PC-3 (cell line): Measurements from ENCODE around the gene SNCG. TPM values are rescaled to one million over a fixed set of nuclear protein-coding genes. Genes with fewer than 3 reads are reported as not detected.
A peak's percentile ranks its signal among the peaks of the same experiment; 100 is the strongest.

ENCODE experiments used
- ATAC-seq: fragments of 200-7000 bp; cut with Tn5 transposase; 2 replicates; pipeline ENCODE4 v1.9.1; 2020; ENCODE audit warnings: mild to moderate bottlenecking, moderate library complexity
- BruUV-seq: library from RNA; stranded (reverse); fragments of 400-500 nt; replicated peaks from 2 replicates; lab custom pipeline; 2021; lab: Mats Ljungman, UMichigan
- CTCF ChIA-PET: fragments of 300-600 bp; sonication (Branson Sonifier 250); formaldehyde crosslinking; loops from one replicate; lab custom pipeline; 2022; ENCODE audit warnings: antibody characterized with exemption; lab: Charles Lee
- POLR2A ChIA-PET: fragments of 300-600 bp; sonication (Branson Sonifier 250); formaldehyde crosslinking; loops from one replicate; lab custom pipeline; 2022; ENCODE audit warnings: antibody characterized with exemption; ENCODE audit not compliant: unreplicated experiment; lab: Charles Lee
- DNase-seq: peaks from one replicate; pipeline ENCODE4 v3.0.0-alpha.2; 2015
- H2AFZ ChIP-seq: fragments of 300-600 bp; sonication (generic); 2 replicates; pipeline ENCODE4 v1.6.0; 2016; ENCODE audit warnings: antibody characterized with exemption, low read length
- H3F3A ChIP-seq: fragments of 300-600 bp; sonication (generic); one replicate; pipeline ENCODE4 v1.6.0; 2017; ENCODE audit warnings: antibody characterized with exemption, low read length, control low read depth, mild to moderate bottlenecking; ENCODE audit not compliant: unreplicated experiment
- H3K27ac ChIP-seq: fragments of 300-600 bp; sonication (generic); 2 replicates; pipeline ENCODE4 v1.5.1; 2016; ENCODE audit warnings: mild to moderate bottlenecking, low read length
- H3K27me3 ChIP-seq: fragments of 300-600 bp; sonication (generic); 2 replicates; pipeline ENCODE4 v1.6.1; 2016; ENCODE audit warnings: low read length, mixed read lengths
- H3K36me3 ChIP-seq: fragments of 300-600 bp; sonication (generic); 2 replicates; pipeline ENCODE4 v1.6.1; 2016; ENCODE audit warnings: low read depth, mixed run types, low read length, mixed read lengths
- H3K4me1 ChIP-seq: fragments of 300-600 bp; sonication (generic); 2 replicates; pipeline ENCODE4 v1.5.1; 2016; ENCODE audit warnings: low read length; ENCODE audit not compliant: insufficient read depth
- H3K4me2 ChIP-seq: fragments of 300-600 bp; sonication (generic); 2 replicates; pipeline ENCODE4 v1.6.0; 2016; ENCODE audit warnings: low read length
- H3K4me3 ChIP-seq: fragments of 300-600 bp; sonication (generic); 2 replicates; pipeline ENCODE4 v1.5.1; 2016; ENCODE audit warnings: mild to moderate bottlenecking, low read length, mixed read lengths
- H3K79me2 ChIP-seq: fragments of 300-600 bp; sonication (generic); 2 replicates; pipeline ENCODE4 v1.6.1; 2017; ENCODE audit warnings: low read length, mixed read lengths
- H3K9ac ChIP-seq: fragments of 300-600 bp; sonication (generic); 2 replicates; pipeline ENCODE4 v1.6.0; 2016; ENCODE audit warnings: mild to moderate bottlenecking, low read length
- H3K9me2 ChIP-seq: fragments of 300-600 bp; sonication (generic); replicated peaks from 2 replicates; pipeline ENCODE4 v1.6.1; 2016; ENCODE audit warnings: mixed run types, low read length, mixed read lengths
- H3K9me3 ChIP-seq: fragments of 300-600 bp; sonication (generic); 2 replicates; pipeline ENCODE4 v1.6.1; 2016; ENCODE audit warnings: low read length, mixed read lengths
- H4K20me1 ChIP-seq: fragments of 300-600 bp; sonication (generic); 2 replicates; pipeline ENCODE4 v1.6.1; 2016; ENCODE audit warnings: low read length, mixed read lengths
- EZH2 ChIP-seq: fragments of 300-600 bp; sonication (generic); IDR thresholded peaks from one replicate; pipeline ENCODE4 v1.6.1; 2017; ENCODE audit warnings: antibody characterized with exemption, mild to moderate bottlenecking, low read length; ENCODE audit not compliant: unreplicated experiment
- EZH2phosphoT487 ChIP-seq: fragments of 300-600 bp; sonication (generic); IDR thresholded peaks from 2 replicates; pipeline ENCODE4 v1.6.1; 2018; ENCODE audit warnings: mild to moderate bottlenecking, antibody characterized with exemption, low read length, borderline replicate concordance
- intact Hi-C: fragments of 100-400 bp; cut with micrococcal nuclease; formaldehyde crosslinking; loops from 2 replicates; pipeline ENCODE4 v1.9.0; 2023
- total RNA-seq: library from RNA; depleted of rRNA; stranded (reverse); fragments of >200 nt; gene quantifications from 2 replicates; pipeline ENCODE4 v1.2.3, GENCODE V29; 2014
- TF ChIP-seq, protein P1 (sequence below): fragments of 300-600 bp; sonication (generic); conservative IDR thresholded peaks from 2 replicates; pipeline ENCODE4 v1.5.1; 2017; ENCODE audit warnings: antibody characterized with exemption, low read depth, mild to moderate bottlenecking, low read length

SNCG gene
- total RNA-seq, 1 experiment from 2014 or later, result 2.7 TPM

GRCh38 chr10:86968271-86968993 is 10.0 kb downstream of the SNCG start, which contains the start of gene ADIRF:
Gene ADIRF (plus strand): TSS chr10:86968482. CDS start chr10:86968545, 63 bp downstream.
- Histone ChIP-seq H3K9me3 (no peaks in the 10 kb centered on the region), H3K79me2 (peaks cover 32% of the 10 kb centered on the region), H3K4me1 (peaks cover 53% of the 10 kb centered on the region), H3K27ac (peak within 1 kb of the TSS; percentile 94), H3K9me2 (no peaks in the 10 kb centered on the region), H4K20me1 (peaks cover 5% of the 10 kb centered on the region; the same call in 1 of the 2 replicates), H3K4me3 (peak within 1 kb of the TSS; percentile 71), H3K36me3 (no peaks in the 10 kb centered on the region), H3F3A (no peaks in the 10 kb centered on the region), H2AFZ (peak within 1 kb of the TSS; percentile 15), H3K4me2 (peak within 1 kb of the TSS; percentile 90), H3K9ac (peak within 1 kb of the TSS; percentile 92), H3K27me3 (no peaks in the 10 kb centered on the region)
- ATAC-seq (peak; percentile 18), DNase-seq (peak; percentile 70)
- POLR2A ChIA-PET, result interaction anchor here (0.5 to 0.6 kb wide), 2 partner anchors 121 to 131 kb away, joined by 3 to 4 read pairs; no protein-coding TSS in a partner anchor
- BruUV-seq, result no TSS peak
- TF ChIP-seq EZH2, result no peak
- TF ChIP-seq, protein P1, sequence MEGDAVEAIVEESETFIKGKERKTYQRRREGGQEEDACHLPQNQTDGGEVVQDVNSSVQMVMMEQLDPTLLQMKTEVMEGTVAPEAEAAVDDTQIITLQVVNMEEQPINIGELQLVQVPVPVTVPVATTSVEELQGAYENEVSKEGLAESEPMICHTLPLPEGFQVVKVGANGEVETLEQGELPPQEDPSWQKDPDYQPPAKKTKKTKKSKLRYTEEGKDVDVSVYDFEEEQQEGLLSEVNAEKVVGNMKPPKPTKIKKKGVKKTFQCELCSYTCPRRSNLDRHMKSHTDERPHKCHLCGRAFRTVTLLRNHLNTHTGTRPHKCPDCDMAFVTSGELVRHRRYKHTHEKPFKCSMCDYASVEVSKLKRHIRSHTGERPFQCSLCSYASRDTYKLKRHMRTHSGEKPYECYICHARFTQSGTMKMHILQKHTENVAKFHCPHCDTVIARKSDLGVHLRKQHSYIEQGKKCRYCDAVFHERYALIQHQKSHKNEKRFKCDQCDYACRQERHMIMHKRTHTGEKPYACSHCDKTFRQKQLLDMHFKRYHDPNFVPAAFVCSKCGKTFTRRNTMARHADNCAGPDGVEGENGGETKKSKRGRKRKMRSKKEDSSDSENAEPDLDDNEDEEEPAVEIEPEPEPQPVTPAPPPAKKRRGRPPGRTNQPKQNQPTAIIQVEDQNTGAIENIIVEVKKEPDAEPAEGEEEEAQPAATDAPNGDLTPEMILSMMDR, result no peak
- CTCF ChIA-PET, result interaction anchor here (0.5 kb wide), 1 partner anchor 84 kb away, joined by 3 read pairs; no protein-coding TSS in a partner anchor
- intact Hi-C loops, result no loop called here

DNA sequence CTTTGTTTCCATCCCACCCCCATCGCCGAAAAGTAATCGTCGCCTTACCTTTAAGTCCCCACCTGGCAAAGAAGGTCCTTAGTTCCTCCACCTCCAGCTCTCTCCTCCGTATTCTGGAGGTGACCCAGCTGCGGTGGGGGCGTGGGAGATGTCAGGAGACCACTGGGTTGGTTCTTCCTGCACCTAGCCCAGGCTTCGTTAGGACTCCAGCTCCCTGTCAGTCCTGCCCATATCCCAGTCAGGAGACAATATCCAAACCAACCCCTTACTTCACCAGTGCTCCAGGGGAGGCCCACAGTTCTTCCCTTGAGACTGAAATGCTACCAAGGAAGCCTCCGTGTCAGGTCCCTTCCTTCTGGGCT is 10.6 kb downstream of the SNCG start:
- Histone ChIP-seq H3K4me2 (peak overlapping the region; percentile 90), H3K79me2 (peaks cover 32% of the 10 kb centered on the region), H3K9me3 (no peaks in the 10 kb centered on the region), H3F3A (no peaks in the 10 kb centered on the region), H3K4me1 (peaks cover 53% of the 10 kb centered on the region), H3K27ac (peak overlapping the region; percentile 94), H4K20me1 (peaks cover 5% of the 10 kb centered on the region; the same call in 1 of the 2 replicates), H3K4me3 (peak overlapping the region; percentile 71), H3K36me3 (no peaks in the 10 kb centered on the region), H3K27me3 (no peaks in the 10 kb centered on the region), H3K9me2 (no peaks in the 10 kb centered on the region), H2AFZ (no peak overlapping the region), H3K9ac (peak overlapping the region; percentile 92)
- POLR2A ChIA-PET, result no interaction called here
- no peak for ATAC-seq
- no peak for DNase-seq
- intact Hi-C loops, result no loop called here
- TF ChIP-seq EZH2, result no peak
- CTCF ChIA-PET, result interaction anchor here (1.0 kb wide), 1 partner anchor 86 kb away, joined by 3 read pairs; no protein-coding TSS in a partner anchor
- BruUV-seq, result no TSS peak

- Histone ChIP-seq H4K20me1 (peaks cover 5% of the 10 kb centered on the region; the same call in 1 of the 2 replicates), H3K4me1 (peaks cover 59% of the 10 kb centered on the region), H3K4me2 (peak overlapping the region; percentile 90), H3K9me2 (no peaks in the 10 kb centered on the region), H3K9ac (peak overlapping the region; percentile 92), H3K4me3 (peak overlapping the region; percentile 71), H3K27ac (peak overlapping the region; percentile 94), H3K36me3 (no peaks in the 10 kb centered on the region), H3K27me3 (no peaks in the 10 kb centered on the region), H2AFZ (no peak overlapping the region), H3K9me3 (no peaks in the 10 kb centered on the region), H3F3A (no peaks in the 10 kb centered on the region), H3K79me2 (peaks cover 32% of the 10 kb centered on the region)
- BruUV-seq, result TSS peak; percentile 35
- CTCF ChIA-PET, result interaction anchor here (0.7 to 1.0 kb wide), 2 partner anchors 9 to 85 kb away, joined by 3 to 5 read pairs; no protein-coding TSS in a partner anchor
- peak; percentile 65 for DNase-seq
- POLR2A ChIA-PET, result interaction anchor here (0.6 kb wide), 1 partner anchor 212 kb away, joined by 5 read pairs; no protein-coding TSS in a partner anchor
- TF ChIP-seq EZH2, result no peak
- TF ChIP-seq EZH2phosphoT487, result no peak
- TF ChIP-seq, protein P1, result no peak
- intact Hi-C loops, result no loop called here
- ATAC-seq, result 0 out of 2 replicates have a peak, but pooled peaks have one; percentile 3
These were observed 11.1 kb downstream of the SNCG start for GRCh38 chr10:86969421-86970041.
